GM18508 (cell line): ENCODE results near the gene PUM2.

Source experiments
- ATAC-seq: cut with Tn5 transposase; IDR thresholded peaks from one replicate; pipeline ENCODE4 v1.9.1; 2021; ENCODE audit warnings: moderate number of reproducible peaks; ENCODE audit not compliant: insufficient read depth, unreplicated experiment

PUM2 gene

GRCh38 chr2:20220806-20221554 is 129.7 kb downstream of the PUM2 start:
- ATAC-seq = no peak

GRCh38 chr2:20219763-20220380 is 130.8 kb downstream of the PUM2 start:
- ATAC-seq = no peak

- no peak for ATAC-seq
Measured at GRCh38 chr2:20218331-20219320, 132.0 kb downstream of the PUM2 start.

GRCh38 chr2:20217041-20217970 is 133.3 kb downstream of the PUM2 start:
- ATAC-seq = no peak

DNA sequence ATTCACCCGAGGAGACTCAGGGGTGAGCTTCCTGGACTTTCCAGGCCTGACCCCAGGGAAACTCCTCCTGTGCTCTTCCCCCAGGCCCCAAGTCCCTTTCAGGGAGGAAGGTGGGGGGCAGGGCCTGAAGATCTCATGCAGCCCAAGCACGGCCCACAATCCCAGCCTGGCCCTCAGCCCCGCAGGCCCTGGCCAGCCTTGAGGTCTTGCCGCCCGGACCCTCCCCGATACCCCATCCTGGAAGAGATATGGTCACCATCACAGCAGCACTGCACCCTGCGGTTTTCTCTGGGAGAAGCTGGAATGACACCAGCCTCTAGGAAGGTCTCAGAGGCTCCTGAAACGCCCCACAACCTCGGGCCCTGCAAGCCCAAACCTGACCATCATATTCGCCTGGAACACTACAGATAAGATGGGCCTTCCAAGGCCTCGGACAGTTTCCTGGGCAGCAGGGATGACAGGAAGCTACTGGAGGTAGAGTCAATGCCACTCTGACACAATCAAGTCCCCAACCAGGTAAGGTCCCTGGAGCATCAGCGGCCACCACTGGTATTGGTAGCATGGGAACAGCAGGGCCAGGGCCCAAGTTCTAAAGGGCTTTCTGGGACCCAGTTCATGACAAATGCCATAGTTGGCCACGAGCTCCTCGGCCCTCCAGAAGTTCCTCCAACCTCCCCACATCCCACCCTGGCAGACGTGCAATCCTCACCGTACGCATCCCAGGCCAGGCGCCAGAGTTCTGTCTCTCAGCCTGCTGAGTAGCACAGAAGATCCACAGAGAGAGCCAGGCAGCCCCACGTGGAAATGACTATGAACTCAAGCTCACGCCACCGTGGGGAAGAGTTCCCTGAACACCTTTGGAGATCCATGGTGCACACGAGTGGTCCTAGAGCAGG is 134.3 kb downstream of the PUM2 start:
- no peak for ATAC-seq

DNA sequence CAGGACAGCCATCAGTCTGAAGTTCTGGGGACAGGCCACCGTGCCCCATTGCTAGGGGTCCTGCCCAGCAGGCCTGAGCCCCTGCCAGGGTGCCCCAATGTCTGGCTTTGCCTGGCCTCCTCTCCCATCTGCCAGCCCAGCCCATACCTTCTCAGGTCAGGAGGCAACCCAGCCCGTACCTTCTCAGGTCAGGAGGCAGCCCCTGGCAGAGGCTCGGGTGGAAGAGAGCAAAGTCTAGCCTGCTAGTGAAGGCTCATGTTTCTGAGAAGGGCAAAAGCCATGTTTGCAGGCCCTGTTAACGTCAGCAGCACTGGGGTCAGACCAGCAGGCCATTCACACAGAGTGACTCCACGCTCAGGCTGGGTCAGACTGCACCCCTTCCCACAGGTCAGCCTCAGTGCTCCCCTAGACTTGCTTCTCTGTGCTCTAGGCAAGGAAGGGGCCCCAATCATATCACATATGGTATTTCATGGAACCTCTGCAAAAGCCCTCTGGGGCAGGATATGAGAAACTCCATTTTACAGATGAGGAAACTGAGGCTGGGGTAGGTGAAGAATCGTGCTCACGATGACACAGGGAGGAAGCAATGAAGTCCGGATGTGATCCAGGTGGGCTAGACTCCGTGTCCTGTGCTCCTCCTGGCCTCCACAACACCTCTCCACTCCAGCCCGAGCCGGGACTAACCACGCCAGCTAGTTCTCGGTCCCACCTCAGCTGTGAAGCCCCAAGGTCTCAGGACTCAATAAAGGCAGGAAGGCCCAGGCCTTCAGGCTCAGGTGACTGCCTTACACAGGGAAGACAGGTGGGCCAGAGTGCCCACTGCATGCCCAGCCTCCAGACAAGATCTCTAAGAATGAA is 135.2 kb downstream of the PUM2 start:
- no peak for ATAC-seq

- ATAC-seq = no peak
Measured at GRCh38 chr2:20214566-20215182, 136.0 kb downstream of the PUM2 start.

GRCh38 chr2:20213651-20214565 is 136.7 kb downstream of the PUM2 start:
- ATAC-seq = no peak

- ATAC-seq = no peak
Measured at GRCh38 chr2:20212871-20213503, 137.7 kb downstream of the PUM2 start.

DNA sequence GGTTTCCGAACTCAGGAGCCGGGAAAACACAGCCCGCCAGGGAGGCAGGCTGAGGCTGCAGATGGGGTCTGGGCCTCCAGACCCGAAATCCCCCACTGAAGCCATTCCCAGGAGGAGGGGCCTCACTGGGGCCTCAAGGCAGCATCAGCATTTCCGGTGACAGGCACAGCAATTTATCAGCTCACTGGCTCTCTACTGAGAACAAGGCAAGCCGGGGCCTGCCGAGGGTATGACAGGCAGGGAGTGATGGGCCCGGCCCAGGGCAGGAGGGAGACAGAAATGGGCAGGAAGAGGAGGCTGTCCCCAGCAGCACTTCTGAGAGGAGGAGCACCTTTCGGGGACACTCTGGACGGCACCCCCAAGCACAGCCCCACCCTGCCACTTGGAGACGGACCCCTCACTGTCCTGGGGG is 138.2 kb downstream of the PUM2 start:
- ATAC-seq = no peak

- no peak for ATAC-seq
Measured at GRCh38 chr2:20211860-20212458, 138.7 kb downstream of the PUM2 start.

DNA sequence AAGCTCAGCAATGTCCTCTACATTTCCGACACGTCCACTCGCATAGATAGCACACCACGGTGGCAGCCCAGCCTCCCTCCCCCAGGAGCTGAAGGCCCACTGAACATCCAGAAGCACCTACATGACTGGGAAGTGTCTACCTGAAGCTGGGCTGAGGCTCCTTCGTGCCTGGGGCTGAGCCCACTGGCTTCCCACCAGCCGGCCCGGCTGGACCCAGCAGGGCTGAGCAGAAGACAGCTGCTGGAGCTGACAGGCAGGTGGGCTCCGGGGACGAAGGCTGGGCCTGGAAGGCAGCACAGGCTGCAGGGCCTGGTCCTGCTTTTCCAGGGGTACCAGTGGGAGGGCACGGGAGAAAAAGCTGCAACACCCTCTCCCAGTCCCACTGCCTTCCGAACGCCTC is 139.2 kb downstream of the PUM2 start:
- no peak for ATAC-seq

GRCh38 chr2:20210462-20210861 is 140.2 kb downstream of the PUM2 start:
- ATAC-seq = no peak

DNA sequence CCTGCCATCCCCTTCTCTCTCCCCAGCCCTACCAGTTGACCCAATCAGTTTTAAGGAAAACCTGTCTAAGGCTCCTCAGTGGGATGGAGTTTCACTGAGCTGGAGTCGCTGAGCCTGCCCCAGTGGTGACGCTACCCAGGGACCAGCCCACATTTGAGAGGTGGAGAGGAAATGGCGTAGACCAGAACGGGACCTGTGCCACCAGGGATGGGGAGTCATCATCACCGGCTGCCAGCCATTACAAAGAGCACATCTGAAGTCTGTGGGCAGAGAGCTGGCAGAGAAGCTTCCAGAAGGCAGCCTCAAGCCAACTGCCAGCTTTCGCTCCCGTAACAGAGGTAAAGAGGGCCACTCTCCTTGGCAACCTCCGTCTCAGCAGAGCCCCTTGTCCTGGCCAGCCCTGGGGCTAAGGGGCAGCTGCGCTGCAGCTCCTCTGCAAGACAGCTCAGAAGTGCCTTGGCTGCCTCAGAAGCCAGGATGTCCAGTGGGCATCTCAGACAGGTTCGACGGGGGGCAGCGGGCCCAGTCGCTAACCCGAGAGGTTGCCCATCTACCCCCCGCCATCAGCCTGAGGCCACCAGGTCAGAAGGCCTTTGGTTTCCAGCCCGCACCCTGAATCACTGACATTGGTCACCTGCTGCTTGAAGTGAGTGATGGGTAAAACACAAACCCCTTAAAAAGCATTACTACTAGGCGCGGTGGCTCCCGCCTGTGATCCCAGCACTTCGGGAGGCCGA is 141.1 kb downstream of the PUM2 start:
- ATAC-seq = no peak

DNA sequence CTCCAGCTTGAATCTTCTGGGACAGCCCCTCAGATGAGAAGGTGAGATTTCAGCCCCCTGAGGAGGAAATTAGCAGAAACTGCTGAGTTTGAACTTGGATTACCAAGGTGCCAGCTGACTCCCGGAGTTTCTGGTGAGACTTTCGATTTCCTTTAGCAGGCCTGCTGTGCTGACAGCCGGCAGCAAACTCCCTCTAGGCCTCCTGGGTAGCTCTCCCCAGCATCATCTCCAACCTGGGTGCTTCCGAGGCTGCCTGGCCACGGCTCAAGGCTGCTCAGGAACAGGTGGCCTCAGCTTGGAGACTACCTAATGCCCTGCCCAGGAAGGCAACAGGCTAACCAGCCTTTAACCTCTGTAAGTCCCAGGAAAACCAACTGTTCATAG is 142.2 kb downstream of the PUM2 start:
- no peak for ATAC-seq
